OCI-LY3 (cell line): Measurements from ENCODE around the gene TTC9.

Experiments used
- H2AFZ ChIP-seq: fragments of 200-600, 300-600 bp; shearing (Covaris generic); 2 replicates; pipeline ENCODE4 v1.6.0; 2014; ENCODE audit warnings: antibody characterized with exemption, low read depth, low read length
- H3K27ac ChIP-seq: fragments of 200-600, 300-600 bp; sonication (generic); 2 replicates; pipeline ENCODE4 v1.5.1; 2014; ENCODE audit warnings: mild to moderate bottlenecking, low read length, moderate library complexity, mixed read lengths
- H3K27me3 ChIP-seq: fragments of 200-600, 300-600 bp; sonication (generic); 2 replicates; pipeline ENCODE4 v1.6.1; 2014; ENCODE audit warnings: low read depth, low read length, mixed read lengths
- H3K36me3 ChIP-seq: fragments of 200-600, 300-600 bp; sonication (generic); replicated peaks from 2 replicates; pipeline ENCODE3; 2014; ENCODE audit warnings: low read depth, low read length, mixed read lengths
- H3K4me1 ChIP-seq: fragments of 300-600, 200-600 bp; sonication (generic); 2 replicates; pipeline ENCODE4 v1.6.1; 2014; ENCODE audit warnings: low read length, mixed read lengths
- H3K4me2 ChIP-seq: fragments of 200-600, 300-600 bp; sonication (generic); 2 replicates; pipeline ENCODE4 v1.6.1; 2014; ENCODE audit warnings: low read length, mixed read lengths
- H3K4me3 ChIP-seq: fragments of 300-600, 200-600 bp; sonication (generic); 2 replicates; pipeline ENCODE4 v1.5.1; 2014; ENCODE audit warnings: antibody characterized with exemption, mild to moderate bottlenecking, low read length, moderate library complexity
- H3K79me2 ChIP-seq: fragments of 300-600, 200-600 bp; shearing (Covaris generic); 2 replicates; pipeline ENCODE4 v1.6.1; 2014; ENCODE audit warnings: mild to moderate bottlenecking, low read length, mixed read lengths
- H3K9ac ChIP-seq: fragments of 300-600, 200-600 bp; shearing (Covaris generic); 2 replicates; pipeline ENCODE4 v1.6.0; 2014; ENCODE audit warnings: mild to moderate bottlenecking, low read length, moderate library complexity
- H3K9me3 ChIP-seq: fragments of 200-600, 300-600 bp; shearing (Covaris generic); 2 replicates; pipeline ENCODE4 v1.6.1; 2014; ENCODE audit warnings: low read length, mixed read lengths; ENCODE audit not compliant: insufficient read depth
- H4K20me1 ChIP-seq: fragments of 200-600, 300-600 bp; sonication (generic); 2 replicates; pipeline ENCODE4 v1.6.1; 2016; ENCODE audit warnings: low read length, mixed read lengths; ENCODE audit not compliant: insufficient read depth
- EZH2phosphoT487 ChIP-seq: fragments of 200-600 bp; shearing (Covaris generic); IDR thresholded peaks from 2 replicates; pipeline ENCODE4 v1.6.1; 2018; ENCODE audit warnings: antibody characterized with exemption, mixed run types, low read depth
- TF ChIP-seq, protein P1 (sequence below): fragments of 200-600, 300-600 bp; sonication (generic); IDR thresholded peaks from 2 replicates; pipeline ENCODE4 v1.5.1; 2014; ENCODE audit warnings: antibody characterized with exemption, low read length, low read depth

TTC9 gene

DNA sequence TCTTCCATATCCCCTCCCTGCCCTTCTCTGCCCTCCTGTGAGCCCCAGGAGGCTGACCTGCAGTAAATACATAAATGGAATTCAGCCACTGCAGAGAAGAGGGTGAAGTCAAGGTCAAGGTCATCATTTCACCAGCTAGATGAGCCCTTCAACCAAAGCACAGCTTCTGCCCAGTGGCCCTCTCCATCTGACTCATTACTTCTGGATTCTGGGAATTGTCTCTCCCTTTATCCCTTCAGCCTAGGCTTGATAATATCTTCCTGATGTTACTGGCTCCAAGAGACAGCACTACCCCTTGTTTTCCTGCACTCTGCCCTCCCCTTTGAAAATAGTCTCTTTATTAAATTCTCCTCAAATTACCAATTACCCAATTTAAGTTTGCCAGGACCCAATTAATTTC lies 64.5 kb downstream of the TTC9 start:
- H3K27me3 ChIP-seq: peaks cover 11% of the 10 kb centered on the region
- H4K20me1 ChIP-seq: no peaks in the 10 kb centered on the region
- no peak overlapping the region for H2AFZ ChIP-seq
- no peak overlapping the region for H3K27ac ChIP-seq
- H3K36me3 ChIP-seq: no peaks in the 10 kb centered on the region
- no peak overlapping the region for H3K4me3 ChIP-seq
- H3K4me1 ChIP-seq: peaks cover 6% of the 10 kb centered on the region
- no peak for TF ChIP-seq EZH2phosphoT487
- TF ChIP-seq, protein P1, sequence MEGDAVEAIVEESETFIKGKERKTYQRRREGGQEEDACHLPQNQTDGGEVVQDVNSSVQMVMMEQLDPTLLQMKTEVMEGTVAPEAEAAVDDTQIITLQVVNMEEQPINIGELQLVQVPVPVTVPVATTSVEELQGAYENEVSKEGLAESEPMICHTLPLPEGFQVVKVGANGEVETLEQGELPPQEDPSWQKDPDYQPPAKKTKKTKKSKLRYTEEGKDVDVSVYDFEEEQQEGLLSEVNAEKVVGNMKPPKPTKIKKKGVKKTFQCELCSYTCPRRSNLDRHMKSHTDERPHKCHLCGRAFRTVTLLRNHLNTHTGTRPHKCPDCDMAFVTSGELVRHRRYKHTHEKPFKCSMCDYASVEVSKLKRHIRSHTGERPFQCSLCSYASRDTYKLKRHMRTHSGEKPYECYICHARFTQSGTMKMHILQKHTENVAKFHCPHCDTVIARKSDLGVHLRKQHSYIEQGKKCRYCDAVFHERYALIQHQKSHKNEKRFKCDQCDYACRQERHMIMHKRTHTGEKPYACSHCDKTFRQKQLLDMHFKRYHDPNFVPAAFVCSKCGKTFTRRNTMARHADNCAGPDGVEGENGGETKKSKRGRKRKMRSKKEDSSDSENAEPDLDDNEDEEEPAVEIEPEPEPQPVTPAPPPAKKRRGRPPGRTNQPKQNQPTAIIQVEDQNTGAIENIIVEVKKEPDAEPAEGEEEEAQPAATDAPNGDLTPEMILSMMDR: no peak
- H3K9me3 ChIP-seq: no peaks in the 10 kb centered on the region
- H3K79me2 ChIP-seq: no peaks in the 10 kb centered on the region
- no peak overlapping the region for H3K9ac ChIP-seq
- H3K4me2 ChIP-seq: no peak overlapping the region

DNA sequence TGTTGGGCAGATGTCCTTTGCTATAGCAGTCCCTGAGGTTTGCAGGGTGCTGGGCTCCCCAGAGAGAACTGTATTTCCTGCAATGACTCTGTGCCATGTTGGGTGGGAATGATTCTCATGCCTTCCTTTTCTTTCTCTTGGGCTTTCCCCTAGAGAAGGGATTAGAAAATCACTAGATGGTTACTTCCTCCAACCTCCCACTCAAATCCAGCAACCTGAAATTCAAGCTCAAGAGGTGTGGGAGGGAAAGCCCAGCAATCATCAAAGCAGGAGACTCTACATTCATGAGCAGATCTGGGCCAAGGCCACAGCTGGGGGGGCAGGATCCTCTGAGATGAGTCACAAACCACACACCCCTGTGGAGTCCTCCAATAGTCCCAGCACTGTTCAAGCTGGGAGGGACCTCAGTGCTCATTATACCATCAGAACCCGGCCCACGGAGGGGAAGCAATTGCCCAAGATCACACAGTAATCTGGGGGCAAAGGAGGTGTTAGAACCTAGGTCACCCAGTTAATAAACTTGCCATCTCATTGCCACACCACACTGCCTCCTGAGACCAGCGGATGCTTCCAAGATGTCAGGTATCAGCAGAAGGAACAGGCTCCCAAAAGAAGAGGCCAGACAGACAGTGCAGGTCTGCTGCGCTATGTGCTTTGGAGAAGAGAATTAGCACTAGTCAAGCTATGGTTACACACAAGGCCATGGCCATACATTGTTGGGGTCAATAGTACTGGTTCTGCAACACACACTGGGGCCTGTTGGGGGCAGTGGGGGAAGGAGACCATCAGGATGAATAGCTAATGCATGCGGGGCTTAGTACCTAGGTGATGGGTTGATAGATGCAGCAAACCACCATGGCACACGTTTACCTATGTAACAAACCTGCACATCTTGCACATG lies 65.7 kb downstream of the TTC9 start:
- H3K79me2 ChIP-seq: no peaks in the 10 kb centered on the region
- H4K20me1 ChIP-seq: no peaks in the 10 kb centered on the region
- peaks cover 6% of the 10 kb centered on the region for H3K27me3 ChIP-seq
- H3K4me1 ChIP-seq: peaks cover 7% of the 10 kb centered on the region
- H3K27ac ChIP-seq: no peak overlapping the region
- no peaks in the 10 kb centered on the region for H3K36me3 ChIP-seq
- no peak overlapping the region for H2AFZ ChIP-seq
- no peak for TF ChIP-seq EZH2phosphoT487
- TF ChIP-seq, protein P1: no peak
- no peak overlapping the region for H3K4me3 ChIP-seq
- no peaks in the 10 kb centered on the region for H3K9me3 ChIP-seq
- no peak overlapping the region for H3K9ac ChIP-seq
- no peak overlapping the region for H3K4me2 ChIP-seq

DNA sequence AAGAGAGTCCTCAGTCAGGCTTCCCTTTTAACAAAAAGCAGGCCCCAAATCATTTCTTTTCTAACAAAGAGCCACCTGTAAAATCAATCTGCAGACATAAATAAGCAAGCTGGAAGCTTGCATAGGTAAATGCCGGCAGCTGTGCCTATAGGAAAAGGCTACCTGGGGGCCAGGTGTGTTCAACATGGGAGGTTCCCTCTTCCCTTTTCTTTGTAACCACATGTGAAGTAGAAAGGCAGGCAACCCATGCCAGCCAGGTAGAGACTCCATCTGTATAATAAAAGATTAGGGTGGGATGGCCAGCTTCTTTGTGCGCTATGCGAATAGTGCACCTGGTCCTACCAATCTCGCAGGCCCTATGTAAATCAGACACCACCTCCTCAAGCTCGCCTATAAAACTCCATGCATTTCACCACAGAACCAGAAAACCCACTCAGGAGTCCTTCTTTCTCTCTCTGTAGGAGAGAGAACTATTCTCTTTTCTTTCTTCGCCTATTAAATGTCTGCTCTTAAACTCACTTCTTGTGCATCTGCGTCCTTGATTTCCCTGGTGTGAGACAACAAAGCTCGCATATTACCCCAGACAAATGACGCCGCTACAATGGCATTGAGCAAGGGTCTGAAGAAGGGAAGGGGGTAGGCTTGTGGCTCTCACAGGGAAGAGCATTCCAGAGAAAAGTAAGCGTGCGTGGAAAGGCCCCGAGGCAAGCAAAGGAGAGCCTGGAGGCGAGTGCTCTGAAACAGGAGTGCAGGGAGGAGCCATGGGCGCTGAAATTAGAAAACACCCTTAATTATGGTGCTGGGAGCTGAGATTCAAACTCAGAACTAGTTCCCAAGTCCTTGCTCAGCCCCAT lies 67.2 kb downstream of the TTC9 start:
- Histone ChIP-seq H3K36me3 (no peaks in the 10 kb centered on the region), H3K4me3 (no peak overlapping the region), H3K9ac (no peak overlapping the region), H3K27ac (no peak overlapping the region), H2AFZ (no peak overlapping the region), H4K20me1 (no peaks in the 10 kb centered on the region), H3K9me3 (no peaks in the 10 kb centered on the region), H3K79me2 (no peaks in the 10 kb centered on the region), H3K27me3 (peaks cover 10% of the 10 kb centered on the region), H3K4me2 (no peak overlapping the region), H3K4me1 (peaks cover 7% of the 10 kb centered on the region)
- no peak for TF ChIP-seq EZH2phosphoT487
- TF ChIP-seq, protein P1: no peak
